ENCODE results near the gene LSR.
"Not testable (repeated sequence)": the region's sequence is repeated elsewhere in the genome, so short reads cannot be mapped to it uniquely, and the experiment has no call there.

LSR gene

DNA sequence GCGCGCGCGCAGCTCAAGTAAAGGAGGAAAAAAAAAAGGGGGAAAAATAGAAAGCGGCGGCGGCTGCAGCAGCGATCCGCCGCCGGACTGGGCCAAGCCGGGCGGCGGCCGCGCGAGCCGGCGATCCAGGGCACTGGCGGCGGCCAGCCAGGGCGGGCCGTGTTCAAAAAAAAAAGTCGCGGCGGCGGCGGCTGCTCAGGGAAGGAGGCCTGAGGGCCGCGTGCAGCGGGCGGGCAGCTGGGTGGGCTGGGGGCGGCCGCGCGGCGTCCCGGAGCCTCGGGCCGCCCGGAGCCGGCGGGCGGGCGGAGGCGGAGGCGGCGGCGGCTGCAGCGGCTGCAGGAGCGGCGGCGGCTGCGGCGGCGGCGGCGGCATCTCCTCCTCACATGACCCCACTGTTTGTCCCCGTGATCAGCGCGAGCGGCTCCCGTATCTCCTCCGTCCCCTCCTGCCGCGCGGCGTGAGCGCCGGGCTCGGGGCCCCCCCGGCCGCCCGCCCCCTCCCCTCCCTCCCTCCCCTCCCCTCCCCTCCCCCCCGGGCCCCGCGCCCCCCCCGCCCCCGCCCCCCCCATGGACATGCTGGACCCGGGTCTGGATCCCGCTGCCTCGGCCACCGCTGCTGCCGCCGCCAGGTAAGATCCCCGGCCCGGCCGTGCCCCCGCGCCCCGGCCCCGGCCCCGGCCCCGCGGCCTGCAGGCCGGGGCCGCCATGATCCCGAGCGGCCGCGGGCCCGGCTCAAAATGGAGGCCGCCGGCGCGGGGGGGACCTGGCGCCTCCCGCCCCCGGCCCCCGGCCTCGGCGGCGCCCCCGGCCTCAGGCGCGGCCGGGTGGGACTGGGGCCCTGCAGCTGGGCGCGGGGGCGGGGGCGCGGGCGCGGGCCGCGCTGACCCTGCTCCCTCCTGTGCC, 20.0 kb downstream of the LSR start, which contains the start of gene USF2:
Gene USF2, plus strand, starts transcription at position 427 of the 902 bp plus-strand sequence. Its CDS starts 140 bp downstream, at position 567.
- peak; percentile 68 for DNase-seq

DNA sequence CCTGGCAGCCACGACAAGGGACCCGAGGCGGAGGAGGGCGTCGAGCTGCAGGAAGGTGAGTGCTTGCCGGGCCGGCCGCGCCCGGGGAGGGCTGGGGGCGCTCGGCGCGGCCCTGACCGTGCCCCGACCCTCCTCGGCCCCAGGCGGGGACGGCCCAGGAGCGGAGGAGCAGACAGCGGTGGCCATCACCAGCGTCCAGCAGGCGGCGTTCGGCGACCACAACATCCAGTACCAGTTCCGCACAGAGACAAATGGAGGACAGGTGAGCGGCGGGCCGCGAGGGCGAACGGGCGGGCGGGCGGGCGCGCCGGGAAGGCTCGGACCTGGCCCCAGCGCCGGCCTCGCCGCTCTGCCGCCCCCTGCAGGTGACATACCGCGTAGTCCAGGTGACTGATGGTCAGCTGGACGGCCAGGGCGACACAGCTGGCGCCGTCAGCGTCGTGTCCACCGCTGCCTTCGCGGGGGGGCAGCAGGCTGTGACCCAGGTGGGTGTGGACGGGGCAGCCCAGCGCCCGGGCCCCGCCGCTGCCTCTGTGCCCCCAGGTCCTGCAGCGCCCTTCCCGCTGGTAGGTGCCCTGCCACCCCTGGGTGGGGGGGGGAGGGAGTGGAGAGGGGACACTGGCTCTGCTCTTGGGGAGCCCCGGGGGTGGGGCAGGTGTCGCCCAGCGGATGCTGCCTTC, 20.8 kb downstream of the LSR start:
- DNase-seq = peak; percentile 79

DNA sequence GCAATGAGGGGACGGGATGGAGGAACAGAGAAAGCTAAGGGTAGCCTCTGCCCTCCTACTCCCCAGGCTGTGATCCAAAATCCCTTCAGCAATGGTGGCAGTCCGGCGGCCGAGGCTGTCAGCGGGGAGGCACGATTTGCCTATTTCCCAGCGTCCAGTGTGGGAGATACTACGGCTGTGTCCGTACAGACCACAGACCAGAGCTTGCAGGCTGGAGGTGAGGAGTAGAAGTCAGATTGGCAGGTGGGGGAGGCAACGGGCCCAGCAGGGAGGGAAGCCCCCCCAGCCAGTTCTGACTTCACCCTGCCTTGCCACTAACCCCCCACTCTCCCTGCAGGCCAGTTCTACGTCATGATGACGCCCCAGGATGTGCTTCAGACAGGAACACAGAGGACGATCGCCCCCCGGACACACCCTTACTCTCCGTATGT, 21.6 kb downstream of the LSR start:
- DNase-seq = no peak

DNA sequence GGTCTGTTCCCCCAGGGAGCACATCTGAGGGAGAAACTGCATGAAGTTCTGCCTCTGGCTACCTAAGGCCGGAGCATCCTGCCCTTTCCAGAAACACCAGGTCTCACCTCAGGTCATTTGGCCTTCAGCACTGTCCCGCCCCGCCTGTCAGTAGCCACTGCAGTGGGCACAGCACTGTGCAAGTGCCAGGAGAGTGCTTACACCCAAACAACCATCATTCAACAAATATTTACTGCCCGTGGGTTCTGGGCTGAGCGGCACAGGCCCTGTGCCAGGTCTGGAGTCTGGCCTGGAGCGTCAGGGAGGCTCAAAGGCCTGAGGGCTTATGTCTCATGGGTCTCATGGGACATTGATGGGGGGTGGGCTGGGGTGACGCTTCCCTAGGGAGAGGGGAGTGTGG, 22.7 kb downstream of the LSR start:
- DNase-seq = no peak

DNA sequence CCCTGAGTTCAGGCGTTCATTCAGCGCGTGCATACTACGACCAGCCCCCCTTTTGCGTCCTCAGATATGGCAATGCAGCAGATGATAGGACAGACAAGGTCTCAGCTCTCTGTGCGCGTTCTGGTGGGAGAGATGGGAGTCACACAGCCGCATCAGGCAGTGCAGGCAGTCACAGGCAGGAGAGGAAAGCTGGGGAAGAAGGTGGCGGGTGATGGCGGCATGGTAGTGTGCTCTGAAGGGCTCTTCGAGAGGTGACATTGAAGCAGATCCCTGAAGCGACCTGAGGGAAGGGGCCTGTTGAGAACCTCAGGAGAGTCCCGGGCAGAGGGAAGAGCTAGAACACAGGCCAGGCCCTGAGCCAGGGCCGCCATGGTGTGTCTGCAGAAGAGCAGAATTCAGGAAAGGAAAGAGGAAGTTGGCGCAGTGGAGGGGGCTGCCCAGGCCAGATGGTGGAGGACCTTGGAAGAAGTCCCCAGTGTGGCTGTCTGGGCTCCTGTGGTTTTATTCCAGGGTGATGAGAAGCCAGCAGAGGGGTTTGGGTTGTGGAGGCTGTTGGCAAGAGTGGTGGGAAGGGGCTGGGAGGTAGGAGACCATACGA, 23.4 kb downstream of the LSR start:
- DNase-seq = no peak

DNA sequence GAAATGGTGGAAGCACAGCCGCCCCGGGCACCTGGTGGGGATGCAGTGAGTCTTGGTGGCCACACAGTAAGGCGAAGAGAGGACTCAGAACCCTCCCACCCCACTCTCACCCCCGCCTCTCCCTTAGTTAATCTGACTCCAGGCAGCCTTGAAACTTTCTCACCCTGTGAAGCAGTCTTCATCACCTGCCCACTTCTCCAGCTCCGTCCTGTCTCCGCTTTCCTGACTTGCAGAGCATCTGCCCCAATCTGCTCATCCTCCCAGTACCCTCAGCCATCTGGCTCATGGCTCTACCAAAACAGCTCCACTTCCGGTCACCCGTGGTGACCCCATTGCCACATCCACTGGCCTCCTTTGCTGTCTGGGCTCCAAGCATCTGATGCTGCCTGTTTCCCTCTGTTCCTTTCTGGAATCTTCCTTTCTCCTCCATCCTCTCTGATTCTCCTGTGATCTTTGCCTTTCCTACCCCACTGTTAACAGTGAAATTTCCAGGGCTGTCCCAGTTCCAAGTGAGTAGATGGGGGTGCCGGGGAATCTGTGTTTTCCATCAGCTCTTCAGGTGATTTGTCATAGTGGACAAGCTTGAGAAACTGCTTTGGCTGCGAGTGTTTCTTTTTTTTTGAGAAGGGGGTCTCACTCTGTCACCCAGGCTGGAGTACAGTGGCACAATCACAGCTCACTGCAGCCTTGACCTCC, 24.3 kb downstream of the LSR start:
- no peak for DNase-seq

DNA sequence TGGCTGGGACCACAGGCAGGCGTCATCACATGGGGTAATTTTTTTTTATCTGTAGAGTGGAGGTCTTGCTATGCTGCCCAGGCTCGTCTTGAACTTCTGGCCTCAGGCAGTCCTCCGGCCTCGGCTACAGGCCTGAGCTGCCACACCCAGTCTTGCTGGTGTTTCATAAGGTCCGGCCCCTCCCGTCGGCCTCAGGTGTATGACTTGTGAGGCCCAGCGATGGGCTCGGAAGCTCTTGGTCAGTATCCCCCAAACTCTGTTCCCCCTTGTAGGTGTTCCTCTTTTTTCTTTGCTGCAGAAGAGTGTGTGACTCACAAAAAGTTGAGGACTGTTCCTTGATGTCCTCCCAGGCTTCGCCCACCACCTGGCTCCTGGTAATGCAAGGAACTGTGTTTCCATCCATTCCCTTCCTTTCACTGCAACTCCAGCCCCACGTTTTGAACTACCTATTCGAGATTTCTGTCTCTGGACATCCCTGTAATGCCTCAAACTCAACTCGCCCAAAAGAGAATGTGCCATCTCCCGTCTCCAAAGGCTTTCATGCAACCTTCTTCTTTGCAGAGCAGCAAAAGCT, 25.0 kb downstream of the LSR start:
- DNase-seq = no peak

DNA sequence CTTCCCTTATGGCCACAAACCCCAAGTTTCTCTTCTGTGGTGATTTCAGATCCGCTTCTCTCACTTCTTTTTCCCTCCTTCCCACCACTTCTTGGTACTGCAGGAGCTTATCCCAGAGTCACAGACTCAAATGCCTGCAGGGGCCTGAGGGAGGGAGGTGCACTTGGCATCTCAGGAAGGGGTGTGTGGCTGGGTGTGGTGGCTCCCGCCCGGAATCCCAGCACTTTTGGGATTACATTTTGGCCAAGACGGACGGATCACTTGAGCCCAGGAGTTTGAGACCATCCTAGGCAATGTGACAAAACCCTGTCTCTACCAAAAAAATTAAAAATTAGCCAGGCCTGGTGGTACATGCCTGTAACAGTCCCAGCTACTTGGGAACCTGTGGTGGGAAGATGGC, 25.5 kb downstream of the LSR start:
- DNase-seq = no peak

DNA sequence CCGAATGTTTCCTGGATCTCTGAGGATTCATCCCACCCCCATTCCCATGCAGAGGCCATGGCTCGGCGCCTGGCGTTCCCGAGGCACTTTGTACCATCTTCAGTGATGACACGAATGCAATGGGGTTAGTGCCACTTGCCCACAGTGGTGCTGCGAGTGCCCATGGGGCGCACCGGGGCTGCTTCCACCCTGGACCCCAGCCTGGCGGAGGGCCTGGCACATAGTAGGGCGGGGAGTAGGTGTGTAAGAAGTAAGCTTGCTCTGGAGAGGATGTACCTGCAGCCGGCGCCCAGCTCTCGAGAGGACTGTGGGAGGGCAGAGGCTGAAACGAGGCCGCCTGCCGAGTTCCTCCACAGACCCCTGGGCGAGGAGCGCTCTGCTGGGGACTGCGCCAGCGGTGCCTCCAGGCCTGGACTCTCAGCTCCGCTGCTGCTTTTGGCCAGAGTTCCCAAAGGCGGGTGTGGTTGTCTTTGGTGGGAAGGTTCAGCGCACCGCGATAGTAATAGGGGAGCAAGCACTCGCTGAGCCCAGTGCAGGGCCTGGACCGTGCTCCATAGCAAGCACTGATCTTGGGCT, 28.0 kb downstream of the LSR start:
- no peak for DNase-seq

DNA sequence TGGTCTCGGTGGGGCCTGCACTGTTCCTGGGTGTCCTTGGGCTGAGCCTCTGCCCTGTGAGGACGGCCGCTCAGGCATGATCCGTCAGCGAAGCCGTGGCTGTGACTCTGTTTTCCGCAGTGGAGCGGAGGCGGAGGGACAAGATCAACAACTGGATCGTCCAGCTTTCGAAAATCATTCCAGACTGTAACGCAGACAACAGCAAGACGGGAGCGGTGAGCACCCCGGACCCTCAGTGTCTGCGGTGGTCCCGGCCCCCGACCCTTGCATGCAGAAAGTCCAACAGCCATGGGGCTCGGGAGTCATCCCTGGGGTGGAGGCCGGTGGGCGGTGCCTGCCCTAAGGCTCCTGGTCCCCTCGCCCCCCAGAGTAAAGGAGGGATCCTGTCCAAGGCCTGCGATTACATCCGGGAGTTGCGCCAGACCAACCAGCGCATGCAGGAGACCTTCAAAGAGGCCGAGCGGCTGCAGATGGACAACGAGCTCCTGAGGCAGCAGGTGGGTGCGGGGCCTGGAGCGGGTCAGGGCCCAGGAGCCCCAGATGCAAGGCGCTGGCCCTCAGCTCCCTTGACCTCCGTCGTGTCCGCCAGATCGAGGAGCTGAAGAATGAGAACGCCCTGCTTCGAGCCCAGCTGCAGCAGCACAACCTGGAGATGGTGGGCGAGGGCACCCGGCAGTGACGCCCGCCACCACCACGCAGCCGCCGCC, 29.9 kb downstream of the LSR start:
- DNase-seq = no peak

DNA sequence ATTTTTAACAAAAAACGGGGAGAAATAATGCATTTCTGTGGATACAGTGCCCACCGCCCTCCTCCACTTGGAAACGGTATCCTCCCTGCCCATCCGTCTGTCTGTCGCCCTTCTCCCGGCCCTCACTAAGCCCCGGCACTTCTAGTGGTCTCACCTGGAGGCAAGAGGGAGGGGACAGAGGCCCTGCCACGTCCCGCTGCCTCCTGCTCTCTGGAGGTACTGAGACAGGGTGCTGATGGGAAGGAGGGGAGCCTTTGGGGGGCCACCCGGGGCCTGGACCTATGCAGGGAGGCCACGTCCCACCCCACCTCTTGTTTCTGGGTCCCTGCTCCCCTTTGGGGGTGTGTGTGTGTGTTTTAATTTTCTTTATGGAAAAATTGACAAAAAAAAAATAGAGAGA, 30.6 kb downstream of the LSR start:
- no peak for DNase-seq

DNA sequence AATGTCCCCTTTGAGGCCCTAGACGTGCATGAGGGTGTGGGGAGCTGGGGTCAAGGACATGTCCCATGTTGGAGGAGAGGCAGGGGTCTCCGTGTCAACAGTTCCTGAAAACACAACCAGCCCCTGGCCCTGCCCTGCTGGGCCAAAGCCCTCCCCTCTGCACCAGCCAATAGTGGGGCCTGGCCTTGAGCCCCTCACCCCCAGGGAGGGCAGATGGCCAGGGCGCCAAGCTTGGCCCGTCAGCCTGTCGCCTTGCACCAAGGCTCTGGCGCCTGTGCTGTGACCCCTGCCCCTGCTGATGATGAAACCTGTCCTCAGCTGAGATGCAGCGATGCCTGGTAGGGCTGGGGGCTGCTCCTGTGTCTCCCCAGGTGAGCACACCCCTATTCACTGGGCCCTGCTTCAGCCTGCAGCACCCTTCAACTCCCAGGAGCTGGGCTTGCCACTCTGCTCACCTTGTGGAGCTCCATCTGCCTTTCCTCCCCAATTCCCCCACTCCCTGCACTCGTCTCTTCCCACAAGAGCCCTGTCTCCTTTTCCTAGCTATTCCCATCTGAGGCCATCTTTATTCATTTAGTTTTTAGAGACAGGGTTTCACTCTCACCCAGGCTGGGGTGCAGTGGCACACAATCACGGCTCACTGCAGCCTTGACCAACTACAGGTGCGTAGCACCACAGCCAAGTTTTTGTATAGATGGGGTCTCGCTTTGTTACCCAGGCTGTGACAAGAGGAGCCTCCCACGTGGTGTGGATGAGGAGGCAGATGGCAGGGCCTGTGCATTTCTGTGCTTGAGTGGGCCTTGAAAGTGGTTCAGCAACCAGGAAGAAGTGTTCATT, 31.4 kb downstream of the LSR start:
- no peak for DNase-seq

DNA sequence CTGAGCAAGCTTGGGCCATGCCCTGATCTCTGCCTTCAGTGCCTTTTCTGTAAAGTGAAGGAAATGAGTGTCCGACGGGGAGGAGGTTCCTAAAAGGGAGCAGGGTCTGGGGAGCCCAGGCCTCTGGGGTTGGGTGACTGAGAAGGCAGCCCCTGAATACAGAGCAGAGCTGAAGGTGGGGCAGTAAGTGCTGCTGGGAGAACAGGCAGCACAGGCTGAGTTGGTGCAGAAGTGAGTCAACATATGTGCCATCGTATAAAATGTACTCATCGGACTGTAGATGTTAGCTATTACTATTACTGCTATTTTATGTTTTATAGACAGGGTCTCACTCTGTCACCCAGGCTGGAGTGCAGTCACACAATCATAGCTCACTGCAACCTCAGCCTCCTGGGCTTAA, 32.5 kb downstream of the LSR start:
- DNase-seq = no peak

DNA sequence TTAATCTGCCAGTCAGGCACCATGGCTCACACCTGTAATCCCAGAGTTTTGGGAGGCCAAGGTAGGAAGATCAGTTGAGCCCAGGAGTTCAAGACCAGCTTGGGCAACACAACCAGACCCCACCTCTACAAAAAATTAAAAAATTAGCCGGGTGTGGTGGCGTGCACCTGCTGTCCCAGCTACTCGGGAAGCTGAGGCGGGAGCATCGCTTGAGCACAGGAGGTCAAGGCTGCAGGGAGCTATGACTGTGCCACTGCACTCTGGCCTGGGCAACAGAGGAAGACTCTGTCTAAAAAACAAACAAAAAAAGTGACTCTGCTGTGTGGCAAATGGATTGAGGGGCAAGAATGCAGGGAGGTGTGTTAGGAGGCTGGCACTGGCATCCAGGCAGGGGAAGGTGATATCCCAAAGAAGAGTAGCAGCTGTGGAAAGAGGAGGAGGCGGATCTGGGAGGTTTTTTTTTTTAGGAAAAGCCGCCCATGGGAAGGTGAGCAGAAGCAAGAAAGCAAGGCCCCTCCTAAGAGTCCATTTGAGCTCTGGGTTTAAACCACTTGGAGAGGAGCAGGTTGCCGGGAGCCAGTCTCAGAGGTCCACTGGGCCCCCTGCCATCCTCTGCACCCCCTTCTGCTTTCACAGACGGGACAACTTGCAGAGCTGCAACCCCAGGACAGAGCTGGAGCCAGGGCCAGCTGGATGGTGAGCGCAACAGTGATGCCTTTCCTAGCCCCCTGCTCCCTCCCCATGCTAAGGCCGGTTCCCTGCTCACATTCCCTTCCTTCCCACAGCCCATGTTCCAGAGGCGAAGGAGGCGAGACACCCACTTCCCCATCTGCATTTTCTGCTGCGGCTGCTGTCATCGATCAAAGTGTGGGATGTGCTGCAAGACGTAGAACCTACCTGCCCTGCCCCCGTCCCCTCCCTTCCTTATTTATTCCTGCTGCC, 35.6 kb downstream of the LSR start:
- no peak for DNase-seq

DNA sequence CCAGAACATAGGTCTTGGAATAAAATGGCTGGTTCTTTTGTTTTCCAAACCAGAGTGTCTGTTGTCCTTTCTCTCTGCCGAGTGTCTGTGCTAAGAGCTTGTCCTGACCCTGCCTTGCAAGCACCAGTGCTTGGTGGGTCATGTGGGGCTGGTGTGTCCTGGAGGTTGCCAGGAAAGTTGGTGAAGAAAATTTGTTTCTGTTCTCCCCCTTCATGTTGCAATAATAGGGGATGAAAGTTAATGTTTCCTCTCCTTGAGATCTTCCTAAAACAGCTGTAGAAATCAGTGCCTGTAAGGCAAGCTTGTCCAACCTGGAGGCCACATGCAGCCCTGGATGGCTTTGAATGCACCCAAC, 36.3 kb downstream of the LSR start:
- no peak for DNase-seq

DNA sequence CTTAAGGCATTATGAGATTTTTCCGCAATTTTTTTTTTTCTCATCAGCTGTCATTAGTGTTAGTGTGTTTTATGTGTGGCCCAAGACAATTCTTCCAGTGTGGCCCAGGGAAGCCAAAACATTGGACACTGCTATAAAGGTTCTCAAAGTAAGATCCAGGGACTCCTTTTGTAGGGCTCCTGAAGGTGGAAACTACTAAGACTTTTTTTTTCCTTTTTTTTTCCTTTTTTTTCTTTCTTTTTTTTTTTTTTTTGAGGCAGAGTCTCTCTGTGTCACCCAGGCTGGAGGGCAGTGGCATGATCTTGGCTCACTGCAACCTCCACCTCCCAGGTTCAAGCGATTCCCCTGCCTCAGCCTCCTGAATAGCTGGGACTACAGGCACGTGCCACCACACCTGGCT, 36.7 kb downstream of the LSR start:
- DNase-seq = not testable (repeated sequence)

DNA sequence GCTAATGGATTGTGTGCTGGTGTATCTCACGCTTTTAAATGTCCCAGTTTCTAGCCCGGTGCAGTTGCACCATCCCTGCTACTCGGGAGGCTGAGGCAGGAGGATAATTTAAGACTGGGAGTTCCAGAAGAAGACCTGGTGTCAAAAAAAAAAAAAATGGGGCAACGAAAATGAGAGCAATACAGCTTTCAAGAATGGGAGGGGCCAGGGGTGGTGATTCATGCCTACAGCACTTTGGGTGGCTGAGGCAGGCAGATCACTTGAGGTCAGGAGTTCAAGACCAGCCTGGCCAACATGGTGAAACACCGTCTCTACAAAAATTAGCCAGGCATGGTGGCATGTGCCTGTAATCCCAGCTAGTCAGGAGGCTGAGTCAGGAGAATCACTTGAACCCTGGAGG, 37.3 kb downstream of the LSR start:
- not testable (repeated sequence) for DNase-seq

DNA sequence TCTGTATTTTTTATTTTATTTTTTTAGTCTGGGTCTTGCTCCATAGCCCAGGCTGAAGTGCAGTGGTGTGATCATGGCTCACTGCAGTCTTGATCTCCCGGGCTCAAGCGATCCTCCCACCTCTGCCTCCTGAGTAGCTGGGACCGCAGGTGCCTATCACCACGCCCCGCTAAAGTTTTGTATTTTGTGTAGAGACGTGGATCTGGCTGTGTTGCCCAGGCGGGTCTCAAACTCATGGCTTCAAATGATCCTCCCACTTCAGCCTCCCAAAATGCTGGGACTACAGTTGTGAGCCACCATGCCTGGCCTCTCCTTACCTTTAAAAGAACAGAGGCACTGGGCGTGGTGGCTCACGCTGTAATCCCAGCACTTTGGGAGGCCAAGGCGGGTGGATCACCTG, 38.9 kb downstream of the LSR start:
- DNase-seq = no peak

DNA sequence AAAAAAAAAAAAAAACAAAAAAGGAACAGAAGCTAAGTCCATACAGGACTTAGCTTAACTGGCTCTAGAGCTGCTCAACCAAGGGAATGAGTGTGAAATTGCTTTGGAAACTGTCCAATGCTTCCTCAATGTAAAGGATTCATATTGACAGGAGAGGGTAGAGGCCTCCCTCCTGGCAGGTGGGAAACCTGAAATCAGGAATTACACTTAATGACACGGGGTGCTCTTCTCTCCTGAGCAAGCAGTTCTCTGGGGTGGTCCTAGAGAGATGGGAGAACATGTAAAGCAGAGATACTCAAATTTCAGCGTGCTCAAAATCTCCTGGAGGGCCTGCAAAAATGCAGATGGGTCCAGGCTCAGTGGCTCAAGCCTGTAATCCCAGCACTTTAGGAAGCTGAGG, 39.5 kb downstream of the LSR start:
- DNase-seq = no peak

DNA sequence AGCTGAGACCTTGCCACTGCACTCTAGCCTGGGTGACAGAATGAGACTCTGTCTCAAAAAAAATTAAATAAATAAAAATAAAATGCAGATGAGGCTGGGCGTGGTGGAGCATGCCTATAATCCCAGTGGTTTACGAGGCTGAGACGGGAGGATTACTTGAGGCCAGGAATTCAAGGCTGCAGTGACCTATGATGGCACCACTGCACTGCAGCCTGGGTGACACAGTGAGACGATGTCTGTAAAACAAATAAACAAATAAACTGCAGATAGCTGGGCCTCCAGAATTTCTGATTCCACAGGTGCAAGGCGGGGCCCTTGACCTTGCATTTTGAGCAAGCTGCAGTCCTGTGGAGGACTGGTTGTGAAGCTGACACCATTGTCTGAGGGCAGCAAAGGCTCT, 40.1 kb downstream of the LSR start:
- no peak for DNase-seq

Measured in stimulated activated CD4-positive, alpha-beta T cell treated with anti-CD3 and anti-CD28 coated beads, Interleukin-4, amount 100 ng/mL, for 1 hour (primary cell).